CD4-positive, alpha-beta T cell treated with Interleukin-6 at 100 ng/mL for 8 hours (primary cell): ENCODE measurements around the gene PHF2.

ENCODE experiments used
- DNase-seq: peaks from one replicate; pipeline ENCODE4 v3.0.0-alpha.2; 2020; ENCODE audit warnings: mixed read lengths, low spot score

PHF2 gene

GRCh38 chr9:93701494-93702218 lies 125.3 kb downstream of the PHF2 start:
- DNase-seq: no peak

GRCh38 chr9:93702261-93702660 lies 125.9 kb downstream of the PHF2 start:
- DNase-seq: no peak

GRCh38 chr9:93708289-93708986 lies 132.1 kb downstream of the PHF2 start:
- DNase-seq: no peak

- DNase-seq: no peak
Observed at GRCh38 chr9:93708987-93709302, 132.6 kb downstream of the PHF2 start.

- DNase-seq: no peak
Observed at GRCh38 chr9:93709600-93710369, 133.4 kb downstream of the PHF2 start.

- no peak for DNase-seq
Observed at GRCh38 chr9:93710370-93710723, 134.0 kb downstream of the PHF2 start.

- no peak for DNase-seq
Observed at GRCh38 chr9:93711002-93711401, 134.6 kb downstream of the PHF2 start.

- DNase-seq: no peak
Observed at GRCh38 chr9:93712896-93713295, 136.5 kb downstream of the PHF2 start.

- no peak for DNase-seq
Observed at GRCh38 chr9:93713716-93714115, 137.3 kb downstream of the PHF2 start.

GRCh38 chr9:93721417-93721965 lies 145.1 kb downstream of the PHF2 start:
- DNase-seq: no peak

GRCh38 chr9:93724852-93725251 lies 148.5 kb downstream of the PHF2 start:
- no peak for DNase-seq

- no peak for DNase-seq
Observed at GRCh38 chr9:93725382-93725781, 149.0 kb downstream of the PHF2 start.

- no peak for DNase-seq
Observed at GRCh38 chr9:93726147-93726546, 149.8 kb downstream of the PHF2 start.
